ENCODE measurements around the gene ADAMTSL3. TPM values are rescaled to one million over a fixed set of nuclear protein-coding genes. Genes with fewer than 3 reads are reported as not detected.

Gene ADAMTSL3
- total and polyA plus RNA-seq, 2 of the 4 experiments (the other 2 are of a cell fraction), result under 0.01 to 0.02 TPM

GRCh38 chr15:83890587-83890986 lies 236.7 kb downstream of the ADAMTSL3 start:
- in situ Hi-C loops (cut with MboI; ENCODE audit: low sequenced_read_pairs) (no loop called here), dilution Hi-C loops (cut with HindIII; ENCODE audit: low sequenced_read_pairs, unreplicated experiment) (no loop called here), intact Hi-C loops (cut with micrococcal nuclease) (no loop called here)
- H2AK9ac ChIP-seq (replicated peaks; ENCODE audit: low read depth, low read length, poor library complexity), result no peak overlapping the region
- no peaks in the 10 kb centered on the region for H3K4me1 ChIP-seq (ENCODE audit: control insufficient read depth, insufficient read depth, low read length)
- H3K18ac ChIP-seq (ENCODE audit: low read depth, low read length), result no peak overlapping the region
- DNase-seq, result no peak
- H3K79me1 ChIP-seq (ENCODE audit: low read depth in 1 of 2, low read length in 2 of 2), result no peaks in the 10 kb centered on the region
- no peak overlapping the region for H2AK5ac ChIP-seq (ENCODE audit: low read depth, low read length)
- H2BK20ac ChIP-seq (ENCODE audit: low read depth, low read length), result no peak overlapping the region
- H3K4me3 ChIP-seq (ENCODE audit: insufficient read depth, low read depth, low read length), result no peak overlapping the region
- H2BK120ac ChIP-seq (ENCODE audit: low read depth, low read length), result no peak overlapping the region
- H4K20me1 ChIP-seq (ENCODE audit: insufficient read depth, low read length), result no peaks in the 10 kb centered on the region
- no peak overlapping the region for H3K4ac ChIP-seq (ENCODE audit: low read depth, low read length)
- no peak overlapping the region for H2BK15ac ChIP-seq (ENCODE audit: low read depth, low read length)
- no peak overlapping the region for H3K14ac ChIP-seq (replicated peaks; ENCODE audit: low read depth, low read length)
- no peaks in the 10 kb centered on the region for H3K36me3 ChIP-seq (ENCODE audit: control insufficient read depth, insufficient read depth, low read length)
- no peak overlapping the region for H2AFZ ChIP-seq (replicated peaks; ENCODE audit: low read length, poor library complexity)
- H2BK5ac ChIP-seq (ENCODE audit: low read depth, low read length, poor library complexity, severe bottlenecking), result no peak overlapping the region
- ATAC-seq (ENCODE audit: low read depth), result no peak
- no peak overlapping the region for H4K91ac ChIP-seq (ENCODE audit: insufficient read depth, low read depth, low read length)
- no peak overlapping the region for H3K23ac ChIP-seq (ENCODE audit: low read depth, low read length)
- no peak overlapping the region for H4K5ac ChIP-seq (ENCODE audit: low read depth, low read length)
- no peaks in the 10 kb centered on the region for H3K27me3 ChIP-seq (ENCODE audit: control insufficient read depth, insufficient read depth, low read length)
- WGBS, 2 experiments (ENCODE audit: extremely low coverage in 2 of 2, insufficient read length in 1 of 2), result no CpG with 5 or more reads among the region's 1 CpG
- H3K9me1 ChIP-seq (ENCODE audit: insufficient read depth, low read length), result no peaks in the 10 kb centered on the region
- TF ChIP-seq BHLHE40 (IDR thresholded peaks at IDR 0.05; ENCODE audit: low read depth, low read length) (no peak), MAZ (IDR thresholded peaks at IDR 0.05; ENCODE audit: borderline replicate concordance, low read depth, low read length) (no peak), FOS (IDR thresholded peaks at IDR 0.05; ENCODE audit: low read depth, low read length) (no peak), MAFK (IDR thresholded peaks at IDR 0.05; ENCODE audit: low read depth, low read length) (no peak)
- no TSS peak for BruUV-seq (replicated peaks)
- H3K27ac ChIP-seq (ENCODE audit: insufficient read depth, low read length), result no peak overlapping the region
- H3K4me2 ChIP-seq (ENCODE audit: low read depth, low read length), result no peak overlapping the region
- H3K56ac ChIP-seq (ENCODE audit: extremely low read depth, insufficient read depth, low read length), result no peak overlapping the region
- H3K9me3 ChIP-seq (ENCODE audit: control insufficient read depth, insufficient read depth, low read length), result no peaks in the 10 kb centered on the region
- ChIA-PET POLR2A (ENCODE audit: unreplicated experiment) (no interaction called here), CTCF (interaction anchor here (0.5 to 1.0 kb wide), 3 partner anchors 16 to 255 kb away, joined by 3 read pairs; no protein-coding TSS in a partner anchor)
- H4K8ac ChIP-seq (ENCODE audit: low read depth in 2 of 2, low read length in 2 of 2), result no peak overlapping the region
- no peak overlapping the region for H3K9ac ChIP-seq (ENCODE audit: low read depth, low read length)
